K562 (cell line): Measurements from ENCODE around the gene DCXR. TPM values are rescaled to one million over a fixed set of nuclear protein-coding genes. Genes with fewer than 3 reads are reported as not detected.

Source experiments
- ATAC-seq: fragments of 200-7000 bp; cut with Tn5 transposase; 3 replicates; pipeline ENCODE4 v1.9.1; 2020; ENCODE audit warnings: moderate library complexity
- BruUV-seq: library from RNA; stranded (reverse); fragments of 400-500 nt; replicated peaks from 2 replicates; lab custom pipeline; 2021; lab: Mats Ljungman, UMichigan
- CTCF ChIA-PET: fragments of 300-600 bp; formaldehyde crosslinking; extraction: SDS; loops from one replicate; lab custom pipeline; 2021; ENCODE audit warnings: low intra/inter-chr PET ratio; lab: Yijun Ruan, JAX
- POLR2A ChIA-PET: fragments of 300-600, 350-650 bp; sonication (Branson Sonifier 250); formaldehyde crosslinking; extraction: SDS; loops from one replicate; lab custom pipeline; 2021; ENCODE audit warnings: antibody characterized with exemption, inconsistent platforms; lab: Yijun Ruan, JAX
- DNase-seq, 4 experiments: peaks; one replicate each; pipeline versions ENCODE4 v3.0.0 to v3.0.0-alpha.2; 2011 to 2018; ENCODE audit warnings: low spot score in 3 of 4, mixed read lengths in 3 of 4; ENCODE audit errors: extremely low read depth in 1 of 4
- FAIRE-seq: peaks from 2 replicates; lab custom pipeline; 2011; peaks lifted over from hg19 to GRCh38; lab: Jason Lieb, UNC
- H2AFZ ChIP-seq: 2 replicates; pipeline ENCODE4 v1.6.0; 2011; ENCODE audit warnings: low read depth, low read length, control low read depth, inconsistent platforms
- H3K27ac ChIP-seq: fragments of 200-600 bp; 3 replicates; pipeline ENCODE4 v1.8.0; 2011; ENCODE audit warnings: low read depth, mild to moderate bottlenecking, control low read depth, inconsistent platforms, low read length, moderate library complexity, mixed read lengths; ENCODE audit errors: extremely low read depth
- H3K27me3 ChIP-seq, 2 experiments: fragments of 300-600 bp in 1 of 2; 2 replicates in 1 of 2; 3 replicates in 1 of 2; pipeline versions ENCODE4 v1.6.0 to v1.8.0; 2011; ENCODE audit warnings: inconsistent platforms in 2 of 2, low read length in 2 of 2, mild to moderate bottlenecking in 1 of 2, mixed read lengths in 1 of 2, moderate library complexity in 1 of 2; ENCODE audit not compliant: control insufficient read depth in 2 of 2, insufficient read depth in 2 of 2
- H3K36me3 ChIP-seq: fragments of 300-600 bp; 3 replicates; pipeline ENCODE4 v1.8.0; 2011; ENCODE audit warnings: mild to moderate bottlenecking, low read length, inconsistent platforms; ENCODE audit not compliant: control insufficient read depth, insufficient read depth
- H3K4me1 ChIP-seq, 2 experiments: fragments of 200-600 bp in 1 of 2; replicated peaks in 1 of 2; 2 replicates in 1 of 2; 3 replicates in 1 of 2; pipeline versions ENCODE4 v1.5.1 to v1.8.0; 2011; ENCODE audit warnings: inconsistent platforms in 2 of 2, low read length in 2 of 2, mild to moderate bottlenecking in 1 of 2, mixed read lengths in 1 of 2, moderate library complexity in 1 of 2; ENCODE audit not compliant: control insufficient read depth in 2 of 2, insufficient read depth in 2 of 2
- H3K4me2 ChIP-seq: 2 replicates; pipeline ENCODE4 v1.6.1; 2011; ENCODE audit warnings: low read length, control low read depth, inconsistent platforms, mixed read lengths; ENCODE audit not compliant: insufficient read depth
- H3K4me3 ChIP-seq: fragments of 200-600 bp; sonication (generic), shearing (Covaris generic); 2 replicates; pipeline ENCODE4 v1.5.1; 2016; ENCODE audit warnings: control low read depth, inconsistent platforms
- H3K79me2 ChIP-seq: fragments of 200-600 bp; 3 replicates; pipeline ENCODE4 v1.8.0; 2011; ENCODE audit warnings: low read length, inconsistent platforms; ENCODE audit not compliant: control insufficient read depth, insufficient read depth
- H3K9ac ChIP-seq, 2 experiments: 2 replicates each; pipeline versions ENCODE4 v1.6.0 to v1.6.1; 2011; ENCODE audit warnings: low read depth in 2 of 2, low read length in 2 of 2, control low read depth in 1 of 2, inconsistent platforms in 1 of 2, mild to moderate bottlenecking in 1 of 2, mixed read lengths in 1 of 2; ENCODE audit not compliant: insufficient read depth in 1 of 2
- H3K9me1 ChIP-seq: one replicate; pipeline ENCODE4 v1.6.0; 2011; ENCODE audit warnings: inconsistent platforms, mild to moderate bottlenecking, low read length, moderate library complexity; ENCODE audit not compliant: control insufficient read depth, insufficient read depth
- H3K9me3 ChIP-seq: replicated peaks from 2 replicates; pipeline ENCODE4 v1.5.1; 2011; ENCODE audit warnings: low read depth, low read length, inconsistent platforms; ENCODE audit not compliant: control insufficient read depth, insufficient read depth
- H4K20me1 ChIP-seq: replicated peaks from 2 replicates; pipeline ENCODE4 v1.6.1; 2011; ENCODE audit warnings: low read length, inconsistent platforms, mixed read lengths; ENCODE audit not compliant: control insufficient read depth, insufficient read depth
- CTBP1 ChIP-seq: fragments of 450-650 bp; IDR thresholded peaks from 2 replicates; pipeline ENCODE4 v1.6.1; 2016; ENCODE audit warnings: borderline replicate concordance
- ELF4 ChIP-seq: fragments of 450-650 bp; formaldehyde crosslinking; IDR thresholded peaks from 2 replicates; pipeline ENCODE4 v1.4.0; 2022; ENCODE audit warnings: missing genetic modification characterization
- ETV6 ChIP-seq, 3 experiments: fragments of 150-350 bp in 1 of 3; sonication (generic) in 1 of 3; formaldehyde crosslinking in 1 of 3; IDR thresholded peaks; 2 replicates each; pipeline versions ENCODE4 v1.6.1 to v1.8.0; 2014 to 2022; ENCODE audit warnings: borderline replicate concordance in 2 of 3, low read depth in 2 of 3, antibody characterized with exemption in 1 of 3, low read length in 1 of 3, mild to moderate bottlenecking in 1 of 3, missing genetic modification reagents in 1 of 3
- GABPB1 ChIP-seq: sonication (generic); formaldehyde crosslinking; IDR thresholded peaks from 2 replicates; pipeline ENCODE4 v1.8.0; 2022; ENCODE audit warnings: mild to moderate bottlenecking, missing genetic modification reagents
- HMG20A ChIP-seq: fragments of 450-650 bp; formaldehyde crosslinking; conservative IDR thresholded peaks from 2 replicates; pipeline ENCODE4 v1.4.0; 2020; ENCODE audit warnings: mild to moderate bottlenecking, mixed read lengths
- LARP7 ChIP-seq: fragments of 450-650 bp; IDR thresholded peaks from 2 replicates; pipeline ENCODE4 v1.6.1; 2016
- NCOA2 ChIP-seq, 2 experiments: fragments of 450-650 bp; IDR thresholded peaks; 2 replicates each; pipeline ENCODE4 v1.6.1; 2018; ENCODE audit warnings: mild to moderate bottlenecking in 2 of 2, moderate library complexity in 1 of 2; ENCODE audit not compliant: partially characterized antibody in 2 of 2
- RBM15 ChIP-seq: fragments of 200-400 bp; formaldehyde crosslinking; IDR thresholded peaks from 2 replicates; pipeline ENCODE4 v1.6.1; 2018; ENCODE audit warnings: mild to moderate bottlenecking, low read length, moderate library complexity; ENCODE audit not compliant: insufficient read depth
- RHOXF2B ChIP-seq: fragments of 250-450 bp; sonication (Bioruptor Pico); conservative IDR thresholded peaks from 2 replicates; pipeline ENCODE4 v1.5.1; 2021
- TAF9B ChIP-seq: fragments of 450-650 bp; IDR thresholded peaks from 2 replicates; pipeline ENCODE4 v1.6.1; 2018; ENCODE audit warnings: mild to moderate bottlenecking; ENCODE audit not compliant: partially characterized antibody
- TFAP4 ChIP-seq: sonication (generic); formaldehyde crosslinking; IDR thresholded peaks from 2 replicates; pipeline ENCODE4 v1.8.0; 2022; ENCODE audit warnings: missing genetic modification reagents, mild to moderate bottlenecking, moderate library complexity, borderline replicate concordance
- WGBS: fragments of 100-300 bp; shearing (Covaris generic); methylation state at CpG from one replicate; pipeline ENCODE4 v1.1.6; 2016; ENCODE audit warnings: low coverage, mixed read lengths; ENCODE audit not compliant: insufficient coverage; ENCODE audit errors: missing lambda C conversion rate; 5-methylcytosine and 5-hydroxymethylcytosine counted together
- in situ Hi-C: fragments of 300-500 bp; cut with MboI; formaldehyde crosslinking; loops from 4 replicates; pipeline ENCODE4 v1.15.0; 2018; ENCODE audit warnings: inconsistent platforms, mixed read lengths
- intact Hi-C: fragments of 100-400 bp; cut with micrococcal nuclease; formaldehyde crosslinking; loops from 2 replicates; pipeline ENCODE4 v1.14.2; 2022
- polyA plus RNA-seq, 8 experiments: library from polyadenylated mRNA; depleted of rRNA in 4 of 8; stranded (reverse) in 5 of 8; unstranded in 3 of 8; fragments of >200 nt; fragmentation: Nextera tagmentation in 2 of 8; fragmentation: Illumina TruSeq in 1 of 8; extraction: Ambion mirVana in 2 of 8; extraction: Trizol in 1 of 8; gene quantifications; 2 replicates each; pipeline versions ENCODE4 v1.2.1 to v1.2.3, GENCODE V29; 2011 to 2014; ENCODE audit warnings: inconsistent platforms in 1 of 8, missing spikeins in 1 of 8
- total RNA-seq, 7 experiments: library from RNA; depleted of rRNA in 6 of 7; stranded (reverse); fragments of >200 nt in 6 of 7; fragmentation: Illumina TruSeq in 2 of 7; extraction: Trizol in 2 of 7; gene quantifications; 2 replicates each; pipeline versions ENCODE4 v1.2.1 to v1.2.3, GENCODE V29; 2011 to 2021; ENCODE audit warnings: low replicate concordance in 1 of 7
- TF ChIP-seq, protein P1 (sequence below): fragments of 450-650 bp; IDR thresholded peaks from one replicate; pipeline ENCODE4 v1.6.1; 2018; ENCODE audit warnings: mild to moderate bottlenecking, moderate library complexity; ENCODE audit not compliant: partially characterized antibody
- TF ChIP-seq, protein P2 (sequence below): IDR thresholded peaks from 2 replicates; pipeline ENCODE4 v1.6.1; 2016; ENCODE audit warnings: missing genetic modification characterization, missing compliant biosample characterization

Gene DCXR
- total and polyA plus RNA-seq, 9 of the 15 experiments (the other 6 are each of a cell fraction or from before 2014, with no cell fraction given): 21.3 to 274 (median 156) TPM

- TF ChIP-seq, protein P1, sequence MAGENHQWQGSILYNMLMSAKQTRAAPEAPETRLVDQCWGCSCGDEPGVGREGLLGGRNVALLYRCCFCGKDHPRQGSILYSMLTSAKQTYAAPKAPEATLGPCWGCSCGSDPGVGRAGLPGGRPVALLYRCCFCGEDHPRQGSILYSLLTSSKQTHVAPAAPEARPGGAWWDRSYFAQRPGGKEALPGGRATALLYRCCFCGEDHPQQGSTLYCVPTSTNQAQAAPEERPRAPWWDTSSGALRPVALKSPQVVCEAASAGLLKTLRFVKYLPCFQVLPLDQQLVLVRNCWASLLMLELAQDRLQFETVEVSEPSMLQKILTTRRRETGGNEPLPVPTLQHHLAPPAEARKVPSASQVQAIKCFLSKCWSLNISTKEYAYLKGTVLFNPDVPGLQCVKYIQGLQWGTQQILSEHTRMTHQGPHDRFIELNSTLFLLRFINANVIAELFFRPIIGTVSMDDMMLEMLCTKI: no peak
- no peak for TF ChIP-seq ETV6 (IDR thresholded peaks at IDR 0.05; ENCODE audit: borderline replicate concordance in 1 of 2, low read depth in 2 of 2, low read length in 1 of 2)
- TF ChIP-seq ETV6 (CRISPR knock-in tag; IDR thresholded peaks at IDR 0.05; ENCODE audit: borderline replicate concordance): no peak
- TF ChIP-seq TAF9B: no peak
These were observed 25.2 kb downstream of the DCXR start (continued) for GRCh38 chr17:82012261-82012639.

GRCh38 chr17:82011617-82012187, 25.8 kb downstream of the DCXR start:
- DNase-seq: no peak
- intact Hi-C loops (no loop called here), in situ Hi-C loops (no loop called here)
- Histone ChIP-seq H3K27me3 (no peaks in the 10 kb centered on the region), H3K79me2 (no peaks in the 10 kb centered on the region), H4K20me1 (no peaks in the 10 kb centered on the region), H3K36me3 (no peaks in the 10 kb centered on the region; the same call in 2 of the 3 replicates), H3K27ac (no peak overlapping the region), H2AFZ (no peak overlapping the region), H3K9ac (peak overlapping the region in 1 of 2 experiments; percentile 26; a peak in 1 of 4 replicates), H3K9me3 (no peaks in the 10 kb centered on the region), H3K9me1 (no peaks in the 10 kb centered on the region), H3K4me1 (peaks cover 0 to 87% of the 10 kb centered on the region in 2 experiments; a peak in 2 of 5 replicates), H3K4me2 (no peak overlapping the region), H3K4me3 (no peak overlapping the region)
- ChIA-PET POLR2A (interaction anchor here (0.6 kb wide), 2 partner anchors 11 to 440 kb away, joined by 3 read pairs; partner anchors contain the start of genes CENPX and LRRC45), CTCF (no interaction called here)
- 91% methylated on average over 17 of the region's 19 CpGs for WGBS
- no peak for ATAC-seq
- BruUV-seq: no TSS peak
- FAIRE-seq: no peak
- TF ChIP-seq CTBP1 (no peak), NCOA2 (IDR thresholded peaks at IDR 0.05; ENCODE audit: partially characterized antibody in 2 of 2) (no peak), RHOXF2B (CRISPR knock-in tag) (no peak), LARP7 (no peak), TFAP4 (CRISPR knock-in tag) (no peak), GABPB1 (CRISPR knock-in tag) (no peak), HMG20A (CRISPR knock-in tag) (no peak), RBM15 (no peak), ELF4 (CRISPR knock-in tag) (no peak)
- TF ChIP-seq, protein P2, sequence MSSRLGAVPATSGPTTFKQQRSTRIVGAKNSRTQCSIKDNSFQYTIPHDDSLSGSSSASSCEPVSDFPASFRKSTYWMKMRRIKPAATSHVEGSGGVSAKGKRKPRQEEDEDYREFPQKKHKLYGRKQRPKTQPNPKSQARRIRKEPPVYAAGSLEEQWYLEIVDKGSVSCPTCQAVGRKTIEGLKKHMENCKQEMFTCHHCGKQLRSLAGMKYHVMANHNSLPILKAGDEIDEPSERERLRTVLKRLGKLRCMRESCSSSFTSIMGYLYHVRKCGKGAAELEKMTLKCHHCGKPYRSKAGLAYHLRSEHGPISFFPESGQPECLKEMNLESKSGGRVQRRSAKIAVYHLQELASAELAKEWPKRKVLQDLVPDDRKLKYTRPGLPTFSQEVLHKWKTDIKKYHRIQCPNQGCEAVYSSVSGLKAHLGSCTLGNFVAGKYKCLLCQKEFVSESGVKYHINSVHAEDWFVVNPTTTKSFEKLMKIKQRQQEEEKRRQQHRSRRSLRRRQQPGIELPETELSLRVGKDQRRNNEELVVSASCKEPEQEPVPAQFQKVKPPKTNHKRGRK (tag): no peak
